Stimulated activated CD4-positive, alpha-beta T cell treated with anti-CD3 and anti-CD28 coated beads, Interleukin-1b, Interleukin-23, amount 100 ng/mL, for 4 hours (primary cell): ENCODE data around the gene UPP2.

Source experiments
- DNase-seq, 2 donors: peaks; one replicate each; pipeline ENCODE4 v3.0.0-alpha.2; 2020; ENCODE audit warnings: low read depth in 2 of 2

UPP2 gene

DNA sequence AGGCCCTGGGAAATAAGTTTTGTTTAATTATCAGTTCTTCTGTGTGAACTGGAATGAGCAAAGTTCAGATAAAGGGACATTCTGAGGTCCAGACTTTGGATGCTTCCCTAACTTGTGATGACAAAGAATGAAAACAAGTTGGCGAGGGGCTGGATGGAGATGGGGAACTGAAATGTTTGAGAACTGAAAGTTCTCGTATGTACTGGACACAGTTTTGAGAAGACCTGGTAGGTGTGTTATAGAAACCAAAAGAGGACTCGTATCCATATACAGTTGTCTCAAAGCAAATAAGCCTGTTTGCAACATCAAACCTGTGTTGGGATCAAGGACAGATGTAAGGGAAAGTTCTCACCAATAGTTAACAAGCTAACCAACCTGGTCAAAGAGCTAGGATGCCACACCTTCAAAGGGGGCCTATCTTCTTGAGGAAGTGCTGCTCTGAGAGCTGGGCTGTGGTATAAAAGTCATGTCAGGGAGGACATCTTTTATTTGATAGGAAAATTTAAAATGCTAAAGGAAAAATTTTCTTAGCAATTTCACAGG, at the start of gene UPP2:
UPP2 (plus strand) TSS at position 493 of the 543 bp plus-strand sequence. CDS start 188 bp downstream, outside the sequence.
- DNase-seq: no peak

DNA sequence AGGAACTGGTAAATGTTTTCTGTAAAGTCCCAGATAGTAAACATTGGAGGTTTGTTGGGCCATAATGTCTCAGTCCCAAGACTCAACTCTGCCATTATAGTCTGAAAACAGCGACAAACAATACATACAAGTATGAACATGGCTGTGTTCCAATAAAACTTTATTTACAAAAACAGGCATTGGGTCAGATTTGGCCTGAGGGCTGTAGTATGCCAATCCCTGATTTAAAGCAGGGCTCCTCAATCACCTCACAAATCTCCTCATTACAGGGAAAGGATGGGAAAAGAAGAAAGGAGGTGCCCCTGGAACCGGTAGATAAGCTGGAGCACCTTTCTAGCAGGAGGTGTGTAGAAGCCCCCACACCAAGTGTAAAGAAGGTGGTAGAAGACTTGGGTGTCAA, 48.9 kb upstream of the UPP2 start:
- DNase-seq: no peak

GRCh38 chr2:158056875-158057274, 44.8 kb upstream of the UPP2 start:
- DNase-seq: no peak

GRCh38 chr2:158060160-158060834, 41.4 kb upstream of the UPP2 start:
- DNase-seq: no peak

DNA sequence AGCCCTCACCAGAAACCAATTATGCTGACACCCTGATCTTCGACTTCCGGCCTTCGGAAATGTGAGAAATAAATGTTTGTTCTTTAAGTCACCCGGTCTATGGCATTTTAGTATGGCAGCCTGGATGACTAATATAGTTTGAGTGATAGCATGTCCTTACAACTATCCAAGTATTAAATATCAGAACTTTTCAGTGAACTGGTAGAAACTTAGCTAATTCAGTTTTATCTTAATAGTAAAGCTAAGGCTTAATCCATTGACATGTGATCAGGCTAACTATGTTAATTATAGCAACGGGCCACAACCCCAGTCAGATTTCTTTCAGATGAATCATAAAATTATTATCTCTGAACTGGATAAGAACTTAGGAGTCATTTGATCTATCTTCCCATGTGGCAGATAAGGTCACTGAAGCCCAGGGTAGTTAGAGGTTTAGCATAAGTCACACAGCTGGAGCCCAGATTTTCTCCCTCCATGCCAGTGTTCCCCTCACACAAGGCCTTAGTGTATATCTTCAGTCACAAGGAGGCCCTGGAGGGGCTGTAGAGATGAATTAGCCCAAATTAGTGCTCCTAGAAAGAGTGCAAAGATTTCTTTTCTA, 40.7 kb upstream of the UPP2 start:
- no peak for DNase-seq

DNA sequence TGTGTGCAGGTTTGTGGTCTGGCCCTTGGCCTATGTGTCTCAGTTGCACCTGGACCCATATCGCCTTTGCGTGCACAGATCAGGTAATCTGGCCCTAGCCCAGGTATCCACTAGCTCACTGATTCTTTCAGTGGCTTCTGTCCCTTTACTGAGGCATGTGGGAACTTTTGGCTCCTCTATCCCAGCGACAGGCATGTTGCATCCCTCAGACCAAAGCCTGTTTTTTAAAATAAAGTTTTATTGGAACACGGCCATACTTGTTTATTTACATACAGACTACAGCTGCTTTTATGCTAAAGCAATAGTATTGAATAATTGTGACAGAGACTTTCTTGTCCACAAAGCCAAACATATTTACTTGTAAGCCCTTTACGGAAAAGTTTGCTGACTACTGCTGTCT, 39.9 kb upstream of the UPP2 start:
- DNase-seq: no peak

DNA sequence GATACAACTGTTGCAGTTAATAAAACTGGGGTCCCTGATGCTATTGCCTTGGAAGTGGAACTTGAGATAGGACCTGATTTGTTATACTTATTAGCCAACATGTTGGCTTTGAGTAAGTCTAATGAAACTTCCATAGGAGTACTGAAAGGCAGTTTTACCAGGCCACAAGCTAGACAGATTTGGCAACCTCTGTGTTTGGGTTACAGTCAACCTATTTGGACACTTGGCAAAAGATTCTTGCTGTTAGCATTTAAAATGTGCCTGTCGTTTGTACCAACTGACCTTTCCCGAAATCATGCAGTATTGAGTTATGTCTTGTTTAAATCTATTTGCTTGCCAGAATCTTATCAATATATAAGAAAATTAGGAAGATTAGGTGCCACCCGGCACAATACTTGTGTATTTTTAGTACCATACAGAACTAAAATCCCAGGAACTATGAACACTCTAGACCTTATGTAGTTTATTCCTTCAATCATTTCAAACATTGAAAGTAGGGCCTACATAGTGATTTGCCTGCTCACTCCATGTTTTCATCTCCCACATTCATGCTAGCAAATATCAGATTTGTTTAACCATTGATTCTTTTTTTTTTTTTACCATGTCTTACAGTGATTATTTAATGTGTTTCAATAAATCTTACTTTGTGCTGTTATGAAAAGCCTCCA, 35.5 kb upstream of the UPP2 start:
- DNase-seq: no peak

DNA sequence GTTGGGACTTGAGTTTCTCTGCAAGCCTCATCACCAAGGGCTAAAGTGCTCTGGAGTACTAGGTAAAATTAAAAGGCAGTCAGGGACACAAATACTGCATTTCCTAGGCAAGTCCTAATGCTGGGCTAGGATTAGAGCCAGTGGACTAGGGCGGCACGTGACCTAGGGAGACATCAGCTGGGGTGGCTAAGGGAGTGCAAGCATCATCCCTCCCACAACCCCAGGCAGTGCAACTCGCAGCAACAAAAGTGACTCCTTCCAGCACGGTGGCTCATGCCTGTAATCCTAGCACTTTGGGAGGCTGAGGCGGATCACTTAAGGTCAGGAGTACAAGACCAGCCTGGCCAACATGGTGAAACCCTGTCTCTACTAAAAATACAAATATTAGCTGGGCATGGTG, 30.7 kb upstream of the UPP2 start:
- DNase-seq: no peak

- no peak for DNase-seq
Observed at GRCh38 chr2:158072361-158072760, 29.3 kb upstream of the UPP2 start.

DNA sequence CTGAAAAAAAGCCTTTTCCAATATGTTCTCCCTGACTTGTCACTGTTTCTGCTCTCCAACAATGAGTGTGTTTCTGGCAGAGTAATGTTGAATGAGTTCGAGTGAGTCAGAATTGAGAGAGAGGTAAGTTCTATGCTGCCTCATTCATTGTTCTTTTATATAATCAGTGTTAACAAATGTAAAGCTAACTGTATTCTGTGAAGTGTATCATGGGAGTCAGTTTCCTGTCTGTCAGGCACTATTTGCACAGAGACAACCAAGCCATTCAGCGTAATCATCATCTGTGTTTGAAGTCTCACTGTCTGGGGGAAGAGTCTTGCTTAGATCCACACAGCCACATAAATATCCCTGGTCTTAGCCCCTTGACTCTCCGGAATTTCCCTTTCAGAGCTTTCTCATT, 22.0 kb upstream of the UPP2 start:
- no peak for DNase-seq

- DNase-seq: no peak
Observed at GRCh38 chr2:158088093-158088492, 13.6 kb upstream of the UPP2 start.

GRCh38 chr2:158089322-158089721, 12.4 kb upstream of the UPP2 start:
- no peak for DNase-seq

- no peak for DNase-seq
Observed at GRCh38 chr2:158091647-158092046, 10.0 kb upstream of the UPP2 start.

- no peak for DNase-seq
Observed at GRCh38 chr2:158094487-158095092, 7.1 kb upstream of the UPP2 start.

GRCh38 chr2:158095269-158095668, 6.4 kb upstream of the UPP2 start:
- DNase-seq: no peak

GRCh38 chr2:158095912-158096311, 5.8 kb upstream of the UPP2 start:
- no peak for DNase-seq

GRCh38 chr2:158097481-158097880, 4.2 kb upstream of the UPP2 start:
- no peak for DNase-seq

DNA sequence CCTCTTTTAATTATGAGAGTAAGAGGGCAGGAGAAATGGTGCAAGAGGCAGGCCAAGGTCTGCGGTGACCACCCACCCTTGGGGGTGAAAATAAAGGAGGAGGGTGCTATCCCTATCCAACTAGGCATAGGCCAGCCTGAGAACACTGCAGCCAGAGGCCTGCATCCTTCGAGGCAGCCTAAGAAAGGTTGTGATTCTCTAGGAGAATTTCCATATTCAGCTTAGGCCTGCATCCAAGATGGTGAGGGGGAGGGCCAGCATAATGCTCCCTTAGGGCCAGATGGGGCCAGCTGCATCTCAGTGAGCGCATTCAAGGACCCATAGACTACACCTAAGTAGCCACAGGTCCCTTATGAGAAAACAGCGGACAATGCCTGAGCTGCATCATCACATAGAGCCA, 3.5 kb upstream of the UPP2 start:
- no peak for DNase-seq

- no peak for DNase-seq
Observed at GRCh38 chr2:158099716-158100115, 2.0 kb upstream of the UPP2 start.

- no peak for DNase-seq
Observed at GRCh38 chr2:158100411-158100810, 1.3 kb upstream of the UPP2 start.

DNA sequence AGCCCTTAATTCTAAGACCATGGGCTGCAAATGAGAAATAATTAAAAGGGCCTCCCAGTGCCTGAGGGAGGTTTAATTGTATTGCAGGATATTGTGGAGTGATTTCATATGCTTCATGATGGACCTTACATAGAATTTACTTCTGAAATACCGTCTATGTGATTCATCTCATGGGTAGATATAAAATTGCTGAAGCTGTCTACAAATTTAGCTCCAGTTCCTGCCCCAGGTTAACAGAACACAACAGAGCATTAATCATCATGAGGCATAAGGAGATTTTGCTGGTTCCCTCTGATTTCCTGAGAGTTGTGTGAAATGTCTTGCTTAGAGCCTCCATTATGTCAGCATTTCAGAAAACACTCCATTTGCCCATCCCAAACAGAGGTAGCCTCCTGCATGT, 770 bp downstream of the UPP2 start:
- no peak for DNase-seq

DNA sequence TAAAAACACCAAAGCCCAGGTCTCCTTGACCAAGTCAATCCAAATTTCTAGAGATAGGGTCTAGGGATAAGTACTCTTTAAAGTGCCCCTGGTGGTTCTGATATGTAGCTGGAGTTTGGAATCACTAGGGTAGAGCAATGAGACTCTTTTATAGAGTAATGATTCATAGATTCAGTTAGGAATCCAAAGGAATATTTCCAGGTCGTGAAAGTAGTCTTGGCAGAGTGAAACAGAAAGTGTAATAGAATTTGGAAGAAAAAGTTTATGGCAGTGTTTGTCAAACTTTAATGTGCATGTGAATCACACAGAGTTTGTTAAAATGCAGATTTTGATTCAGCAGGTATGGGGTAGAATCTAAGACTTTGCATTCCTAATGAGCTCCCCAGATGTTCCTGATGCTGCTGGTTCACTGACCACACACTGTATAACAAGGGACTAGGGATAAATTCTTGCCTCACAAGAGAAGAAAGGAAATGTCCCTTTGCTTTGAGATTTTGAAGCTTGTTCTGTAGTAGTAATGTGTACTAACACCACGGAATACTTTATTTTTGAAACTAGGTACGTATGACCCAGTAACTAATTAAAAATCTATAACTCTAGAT, 1.8 kb downstream of the UPP2 start:
- no peak for DNase-seq
